Spleen (tissue), 7 donors: ENCODE measurements around the gene EFCC1.
A peak's percentile ranks its signal among the peaks of the same experiment; 100 is the strongest.

Experiments
- CTCF ChIP-seq, 11 experiments: fragments of 200-600 bp in 7 of 11; fragments of 450-650 bp in 4 of 11; sonication (generic) in 4 of 11; IDR thresholded peaks in 8 of 11; conservative IDR thresholded peaks in 3 of 11; 1 replicate in 7 of 11; 2 replicates in 4 of 11; pipeline versions ENCODE4 v1.4.0 to v1.8.0; 2016 to 2021; ENCODE audit warnings: antibody characterized with exemption in 11 of 11, inconsistent platforms in 4 of 11, mild to moderate bottlenecking in 1 of 11
- POLR2A ChIP-seq, 3 donors: fragments of 450-650 bp; IDR thresholded peaks; one replicate each; pipeline ENCODE4 v1.5.1; 2017; ENCODE audit warnings: antibody characterized with exemption in 3 of 3, mild to moderate bottlenecking in 1 of 3
- POLR2AphosphoS5 ChIP-seq, 3 donors: sonication (generic); formaldehyde crosslinking; IDR thresholded peaks; one replicate each; pipeline ENCODE4 v1.5.1; 2017; ENCODE audit warnings: antibody characterized with exemption in 3 of 3
- donor health status: DM: no; HTN: no; CAD: no; lungs with moderate emphysema.
- donor health status: DM: no; HTN: no; CAD: no.
- donor health status: DM: no; HTN: no; CAD: no.

- TF ChIP-seq CTCF (IDR thresholded peaks at IDR 0.05 in 8 of 11, conservative IDR thresholded peaks at IDR 0.05 in 3 of 11): peak; percentile 68 to 93 (median 84)
- no peak for TF ChIP-seq POLR2A (IDR thresholded peaks at IDR 0.05)
- TF ChIP-seq POLR2AphosphoS5 (IDR thresholded peaks at IDR 0.05): peak in 1 of 3 donors; percentile 9
These were observed 30.9 kb upstream of the EFCC1 start for GRCh38 chr3:128969993-128970739.
